ENCODE measurements around the gene GPR61. TPM values are rescaled to one million over a fixed set of nuclear protein-coding genes. Genes with fewer than 3 reads are reported as not detected.

The GPR61 gene
- total and polyA plus RNA-seq, 2 of the 4 experiments (the other 2 are of a cell fraction): not detected

- Histone ChIP-seq H3K4ac (ENCODE audit: low read depth, low read length) (no peak overlapping the region), H3K4me1 (ENCODE audit: control insufficient read depth, insufficient read depth, low read length) (peaks cover 7% of the 10 kb centered on the region), H2BK5ac (ENCODE audit: low read depth, low read length, poor library complexity, severe bottlenecking) (no peak overlapping the region), H2AFZ (replicated peaks; ENCODE audit: low read length, poor library complexity) (no peak overlapping the region), H3K18ac (ENCODE audit: low read depth, low read length) (no peak overlapping the region), H3K27me3 (ENCODE audit: control insufficient read depth, insufficient read depth, low read length) (no peaks in the 10 kb centered on the region), H3K4me3 (ENCODE audit: insufficient read depth, low read depth, low read length) (no peak overlapping the region), H2AK9ac (replicated peaks; ENCODE audit: low read depth, low read length, poor library complexity) (no peak overlapping the region), H3K36me3 (ENCODE audit: control insufficient read depth, insufficient read depth, low read length) (peaks cover 33% of the 10 kb centered on the region), H3K9ac (ENCODE audit: low read depth, low read length) (no peak overlapping the region), H4K5ac (ENCODE audit: low read depth, low read length) (no peak overlapping the region), H3K27ac (ENCODE audit: insufficient read depth, low read length) (no peak overlapping the region), H4K91ac (ENCODE audit: insufficient read depth, low read depth, low read length) (no peak overlapping the region), H3K23ac (ENCODE audit: low read depth, low read length) (no peak overlapping the region), H3K79me1 (ENCODE audit: low read depth in 1 of 2, low read length in 2 of 2) (peaks cover 26 to 34% of the 10 kb centered on the region in 2 experiments), H3K9me1 (ENCODE audit: insufficient read depth, low read length) (no peaks in the 10 kb centered on the region), H3K56ac (ENCODE audit: extremely low read depth, insufficient read depth, low read length) (no peak overlapping the region), H3K9me3 (ENCODE audit: control insufficient read depth, insufficient read depth, low read length) (no peaks in the 10 kb centered on the region), H3K4me2 (ENCODE audit: low read depth, low read length) (no peak overlapping the region), H4K8ac (ENCODE audit: low read depth in 2 of 2, low read length in 2 of 2) (no peak overlapping the region), H2BK20ac (ENCODE audit: low read depth, low read length) (no peak overlapping the region), H2AK5ac (ENCODE audit: low read depth, low read length) (no peak overlapping the region), H4K20me1 (ENCODE audit: insufficient read depth, low read length) (no peaks in the 10 kb centered on the region; the same call in 1 of the 2 replicates), H2BK120ac (ENCODE audit: low read depth, low read length) (no peak overlapping the region), H3K14ac (replicated peaks; ENCODE audit: low read depth, low read length) (no peak overlapping the region), H2BK15ac (ENCODE audit: low read depth, low read length) (no peak overlapping the region)
- no peak for DNase-seq
- CTCF ChIA-PET: interaction anchor here (0.9 kb wide), 1 partner anchor 10 kb away, joined by 3 read pairs; no protein-coding TSS in a partner anchor
- TF ChIP-seq NFE2L2 (IDR thresholded peaks at IDR 0.05; ENCODE audit: low read depth, low read length) (no peak), MXI1 (IDR thresholded peaks at IDR 0.05; ENCODE audit: borderline replicate concordance, low read depth, low read length) (no peak), RCOR1 (IDR thresholded peaks at IDR 0.05; ENCODE audit: insufficient replicate concordance, low read length) (no peak), CTCF (conservative IDR thresholded peaks at IDR 0.05; ENCODE audit: low read depth, low read length) (no peak), CEBPB (IDR thresholded peaks at IDR 0.05; ENCODE audit: low read depth, low read length) (0 out of 2 replicates have a peak, but pooled peaks have one; percentile 43)
- intact Hi-C loops (cut with micrococcal nuclease): no loop called here
- ATAC-seq (ENCODE audit: low read depth): no peak
- dilution Hi-C loops (cut with HindIII; ENCODE audit: low sequenced_read_pairs, unreplicated experiment): no loop called here
- POLR2A ChIA-PET (ENCODE audit: unreplicated experiment): no interaction called here
- in situ Hi-C loops (cut with MboI; ENCODE audit: low sequenced_read_pairs): no loop called here
- no TSS peak for BruUV-seq (replicated peaks)
Measured at GRCh38 chr1:109589679-109590078, 50.0 kb downstream of the GPR61 start.
